Measurements from ENCODE around the gene FOXK1.

DNA sequence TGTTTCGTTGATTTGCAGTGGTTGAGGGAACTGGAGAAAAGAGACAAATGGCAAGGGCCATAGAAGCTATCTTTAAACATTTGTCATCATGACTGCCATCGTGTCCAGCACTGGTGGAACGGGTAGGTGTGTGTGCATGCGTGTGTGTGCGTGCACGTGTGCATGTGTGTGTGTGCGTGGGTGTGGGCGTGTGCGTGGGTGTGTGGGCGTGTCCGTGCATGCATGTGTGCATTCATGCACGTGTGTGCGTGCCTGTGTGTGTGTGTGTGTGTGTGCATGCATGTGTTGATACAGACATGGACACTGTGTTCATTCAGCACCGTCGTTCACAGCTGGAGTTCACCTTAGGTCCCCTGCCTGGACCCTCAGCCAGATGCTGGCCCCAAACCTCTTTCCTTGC lies 55.2 kb downstream of the FOXK1 start:
- TF ChIP-seq, protein P1, sequence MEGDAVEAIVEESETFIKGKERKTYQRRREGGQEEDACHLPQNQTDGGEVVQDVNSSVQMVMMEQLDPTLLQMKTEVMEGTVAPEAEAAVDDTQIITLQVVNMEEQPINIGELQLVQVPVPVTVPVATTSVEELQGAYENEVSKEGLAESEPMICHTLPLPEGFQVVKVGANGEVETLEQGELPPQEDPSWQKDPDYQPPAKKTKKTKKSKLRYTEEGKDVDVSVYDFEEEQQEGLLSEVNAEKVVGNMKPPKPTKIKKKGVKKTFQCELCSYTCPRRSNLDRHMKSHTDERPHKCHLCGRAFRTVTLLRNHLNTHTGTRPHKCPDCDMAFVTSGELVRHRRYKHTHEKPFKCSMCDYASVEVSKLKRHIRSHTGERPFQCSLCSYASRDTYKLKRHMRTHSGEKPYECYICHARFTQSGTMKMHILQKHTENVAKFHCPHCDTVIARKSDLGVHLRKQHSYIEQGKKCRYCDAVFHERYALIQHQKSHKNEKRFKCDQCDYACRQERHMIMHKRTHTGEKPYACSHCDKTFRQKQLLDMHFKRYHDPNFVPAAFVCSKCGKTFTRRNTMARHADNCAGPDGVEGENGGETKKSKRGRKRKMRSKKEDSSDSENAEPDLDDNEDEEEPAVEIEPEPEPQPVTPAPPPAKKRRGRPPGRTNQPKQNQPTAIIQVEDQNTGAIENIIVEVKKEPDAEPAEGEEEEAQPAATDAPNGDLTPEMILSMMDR (IDR thresholded peaks at IDR 0.05), result no peak
- TF ChIP-seq POLR2A (IDR thresholded peaks at IDR 0.05), result no peak

Data from prostate gland (tissue), 2 donors.